ENCODE data around the gene ACSL1. TPM values are rescaled to one million over a fixed set of nuclear protein-coding genes. Genes with fewer than 3 reads are reported as not detected.
A peak's percentile ranks its signal among the peaks of the same experiment; 100 is the strongest.

Gene ACSL1, protein sequence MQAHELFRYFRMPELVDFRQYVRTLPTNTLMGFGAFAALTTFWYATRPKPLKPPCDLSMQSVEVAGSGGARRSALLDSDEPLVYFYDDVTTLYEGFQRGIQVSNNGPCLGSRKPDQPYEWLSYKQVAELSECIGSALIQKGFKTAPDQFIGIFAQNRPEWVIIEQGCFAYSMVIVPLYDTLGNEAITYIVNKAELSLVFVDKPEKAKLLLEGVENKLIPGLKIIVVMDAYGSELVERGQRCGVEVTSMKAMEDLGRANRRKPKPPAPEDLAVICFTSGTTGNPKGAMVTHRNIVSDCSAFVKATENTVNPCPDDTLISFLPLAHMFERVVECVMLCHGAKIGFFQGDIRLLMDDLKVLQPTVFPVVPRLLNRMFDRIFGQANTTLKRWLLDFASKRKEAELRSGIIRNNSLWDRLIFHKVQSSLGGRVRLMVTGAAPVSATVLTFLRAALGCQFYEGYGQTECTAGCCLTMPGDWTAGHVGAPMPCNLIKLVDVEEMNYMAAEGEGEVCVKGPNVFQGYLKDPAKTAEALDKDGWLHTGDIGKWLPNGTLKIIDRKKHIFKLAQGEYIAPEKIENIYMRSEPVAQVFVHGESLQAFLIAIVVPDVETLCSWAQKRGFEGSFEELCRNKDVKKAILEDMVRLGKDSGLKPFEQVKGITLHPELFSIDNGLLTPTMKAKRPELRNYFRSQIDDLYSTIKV
- 11.6 and 12.9 TPM in 2 replicates for total RNA-seq (2014; rRNA removed; shearing (Covaris generic))

DNA sequence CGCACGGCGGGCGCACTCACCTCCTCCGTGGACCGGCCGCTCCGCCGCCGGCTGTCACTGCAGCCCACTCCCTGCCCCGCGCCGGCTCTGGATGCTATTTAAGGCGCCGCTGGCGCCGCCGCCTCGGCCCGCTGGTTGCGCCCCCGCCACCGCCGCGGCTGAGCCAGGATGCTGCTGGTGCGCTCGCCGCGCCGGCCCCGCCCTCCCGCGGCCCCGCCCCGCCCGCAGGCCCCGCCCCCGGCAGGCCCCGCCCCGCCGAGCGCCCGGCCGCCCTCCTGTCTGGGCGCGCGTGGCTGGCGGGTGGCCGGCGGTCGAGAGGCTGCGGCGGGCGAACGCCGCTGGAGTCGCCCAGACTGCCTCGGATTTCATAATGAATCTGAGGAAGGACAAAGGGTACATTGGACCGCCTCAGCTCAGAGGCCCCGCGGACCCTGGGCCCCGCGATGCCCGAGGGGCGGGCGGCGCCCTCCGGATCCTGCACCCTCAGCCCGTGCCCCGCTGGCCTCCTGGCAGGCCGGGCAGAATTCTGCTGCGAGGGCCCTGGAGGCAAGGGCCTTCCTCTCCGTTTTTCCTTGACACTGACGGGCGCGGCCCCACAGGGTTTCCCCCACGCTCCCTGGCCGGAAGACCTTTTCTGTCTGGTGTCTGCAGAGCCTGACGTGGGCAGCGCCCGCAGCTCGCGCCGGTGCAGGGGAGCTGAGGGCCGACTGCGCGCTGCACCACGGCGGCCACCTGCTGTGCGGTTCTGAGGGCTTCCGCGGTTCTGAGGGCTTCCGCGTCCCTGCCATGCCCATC, at the start of gene ACSL1:
TSS of gene ACSL1 (minus strand) at position 73 of the 795 bp plus-strand sequence. CDS start 22,454 bp downstream, outside the sequence.
- H3K27me3 ChIP-seq: no peaks in the 10 kb centered on the region
- H3K36me3 ChIP-seq: no peaks in the 10 kb centered on the region
- DNase-seq: peak; percentile 54 to 62
- no peaks in the 10 kb centered on the region for H3K4me1 ChIP-seq
- H3K4me3 ChIP-seq: peak within 1 kb of the TSS; percentile 58
- no peak within 1 kb of the TSS for H3K27ac ChIP-seq
- no peaks in the 10 kb centered on the region for H3K9me3 ChIP-seq (replicated peaks)

DNA sequence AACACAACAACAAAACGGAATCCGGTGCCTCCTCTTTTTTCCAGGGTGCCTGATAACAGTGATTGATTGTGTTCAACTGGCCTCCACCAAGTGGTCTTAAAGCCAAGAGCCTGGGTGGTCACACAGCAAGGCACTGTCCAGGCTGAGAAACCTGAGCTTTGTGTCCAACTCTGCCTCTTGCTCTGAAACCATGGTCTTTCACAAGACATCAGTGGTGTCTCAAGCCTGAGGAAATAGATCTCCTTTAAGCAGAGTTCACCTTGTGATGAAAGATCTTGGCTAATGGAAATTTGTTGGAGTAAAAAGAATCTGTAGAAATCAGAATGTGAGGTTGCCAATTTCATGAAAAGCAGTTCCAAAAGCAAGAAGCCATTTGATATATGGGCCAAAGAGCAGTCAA, 47.3 kb upstream of the ACSL1 start:
- Histone ChIP-seq H3K27ac (no peak overlapping the region), H3K27me3 (no peaks in the 10 kb centered on the region), H3K9me3 (replicated peaks) (no peaks in the 10 kb centered on the region), H3K36me3 (no peaks in the 10 kb centered on the region), H3K4me1 (no peaks in the 10 kb centered on the region), H3K4me3 (no peak overlapping the region)
- no peak for DNase-seq

DNA sequence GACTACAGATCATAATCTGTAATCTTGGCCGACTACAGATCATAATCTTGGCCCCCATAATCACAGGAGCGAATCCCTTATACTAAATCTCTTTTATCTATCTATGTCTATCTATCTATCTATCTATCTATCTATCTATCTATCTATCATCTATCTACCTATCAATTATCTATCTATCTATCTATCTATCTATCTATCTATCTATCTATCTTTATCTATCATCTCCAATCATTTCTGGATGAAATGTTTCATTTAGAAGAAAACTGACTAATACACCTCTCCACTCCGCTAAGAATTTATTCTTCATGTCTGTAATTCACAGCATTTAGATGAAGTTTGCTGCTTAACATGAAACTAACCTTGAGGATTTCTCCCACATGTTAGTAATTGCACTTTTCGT, 45.0 kb upstream of the ACSL1 start:
- Histone ChIP-seq H3K27ac (no peak overlapping the region), H3K4me1 (no peaks in the 10 kb centered on the region), H3K9me3 (replicated peaks) (no peaks in the 10 kb centered on the region), H3K4me3 (no peak overlapping the region), H3K27me3 (no peaks in the 10 kb centered on the region), H3K36me3 (no peaks in the 10 kb centered on the region)
- no peak for DNase-seq

DNA sequence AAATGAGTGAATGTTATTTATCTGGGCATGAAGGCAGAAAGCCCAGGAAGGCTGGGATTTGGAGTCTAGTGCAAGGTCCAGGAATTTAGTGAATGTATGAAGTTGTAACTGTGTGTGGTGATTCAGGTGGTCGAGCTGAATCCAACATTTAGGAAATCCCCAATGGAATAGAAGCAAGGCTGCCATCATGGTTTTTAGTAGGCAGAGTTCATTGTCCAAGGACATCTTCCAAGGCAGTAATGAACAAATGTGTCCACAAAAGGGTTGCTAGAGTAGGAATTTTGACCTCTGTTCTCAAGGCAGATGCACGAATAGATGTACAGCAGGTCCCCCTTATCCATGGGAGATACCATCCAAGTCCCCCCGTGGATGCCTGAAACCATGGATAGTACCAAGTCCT, 42.9 kb upstream of the ACSL1 start:
- H3K27me3 ChIP-seq: no peaks in the 10 kb centered on the region
- DNase-seq: no peak
- H3K4me1 ChIP-seq: no peaks in the 10 kb centered on the region
- H3K9me3 ChIP-seq (replicated peaks): no peaks in the 10 kb centered on the region
- no peak overlapping the region for H3K27ac ChIP-seq
- H3K36me3 ChIP-seq: no peaks in the 10 kb centered on the region
- H3K4me3 ChIP-seq: no peak overlapping the region

DNA sequence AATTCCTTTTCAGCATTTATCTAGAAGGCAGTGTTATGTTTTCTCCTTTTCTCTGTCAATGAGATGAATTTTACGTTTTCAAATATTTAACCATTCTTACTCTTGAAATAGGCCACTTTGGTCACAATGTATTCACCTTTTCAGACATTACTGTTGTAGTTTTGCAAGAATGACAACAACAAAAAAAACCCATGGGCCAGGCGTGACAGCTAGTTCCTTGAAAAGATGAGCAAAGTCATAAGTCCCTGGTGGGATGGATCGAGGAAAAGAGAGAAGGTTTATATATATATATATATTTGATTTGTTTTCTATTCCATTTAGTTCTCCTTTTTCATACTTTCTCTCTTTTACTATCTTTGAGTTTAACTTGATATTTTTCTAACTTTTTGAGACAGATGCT, 38.1 kb upstream of the ACSL1 start:
- no peaks in the 10 kb centered on the region for H3K36me3 ChIP-seq
- H3K4me3 ChIP-seq: no peak overlapping the region
- no peaks in the 10 kb centered on the region for H3K9me3 ChIP-seq (replicated peaks)
- H3K4me1 ChIP-seq: no peaks in the 10 kb centered on the region
- no peak for DNase-seq
- no peaks in the 10 kb centered on the region for H3K27me3 ChIP-seq
- no peak overlapping the region for H3K27ac ChIP-seq

DNA sequence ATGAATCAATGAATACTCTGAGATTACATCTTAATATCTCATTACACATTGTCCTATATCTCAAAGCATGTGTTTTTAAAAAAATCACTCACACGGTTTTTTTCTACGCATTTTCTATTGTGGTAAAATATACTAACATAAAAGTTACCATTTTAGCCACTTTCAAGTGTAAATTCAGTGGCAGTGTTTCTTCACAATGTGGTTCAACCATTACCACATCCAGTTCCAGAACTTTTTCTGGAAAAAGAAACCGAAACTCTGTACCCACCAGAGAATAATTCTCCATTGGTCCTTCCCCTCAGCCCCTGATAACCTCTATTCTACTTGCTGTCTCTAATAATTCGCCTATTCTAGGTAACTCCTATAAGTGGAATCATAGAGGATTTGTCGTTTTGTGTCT, 35.3 kb upstream of the ACSL1 start:
- no peak overlapping the region for H3K4me3 ChIP-seq
- no peaks in the 10 kb centered on the region for H3K9me3 ChIP-seq (replicated peaks)
- no peak overlapping the region for H3K27ac ChIP-seq
- no peaks in the 10 kb centered on the region for H3K27me3 ChIP-seq
- no peaks in the 10 kb centered on the region for H3K36me3 ChIP-seq
- H3K4me1 ChIP-seq: no peaks in the 10 kb centered on the region
- DNase-seq: no peak

DNA sequence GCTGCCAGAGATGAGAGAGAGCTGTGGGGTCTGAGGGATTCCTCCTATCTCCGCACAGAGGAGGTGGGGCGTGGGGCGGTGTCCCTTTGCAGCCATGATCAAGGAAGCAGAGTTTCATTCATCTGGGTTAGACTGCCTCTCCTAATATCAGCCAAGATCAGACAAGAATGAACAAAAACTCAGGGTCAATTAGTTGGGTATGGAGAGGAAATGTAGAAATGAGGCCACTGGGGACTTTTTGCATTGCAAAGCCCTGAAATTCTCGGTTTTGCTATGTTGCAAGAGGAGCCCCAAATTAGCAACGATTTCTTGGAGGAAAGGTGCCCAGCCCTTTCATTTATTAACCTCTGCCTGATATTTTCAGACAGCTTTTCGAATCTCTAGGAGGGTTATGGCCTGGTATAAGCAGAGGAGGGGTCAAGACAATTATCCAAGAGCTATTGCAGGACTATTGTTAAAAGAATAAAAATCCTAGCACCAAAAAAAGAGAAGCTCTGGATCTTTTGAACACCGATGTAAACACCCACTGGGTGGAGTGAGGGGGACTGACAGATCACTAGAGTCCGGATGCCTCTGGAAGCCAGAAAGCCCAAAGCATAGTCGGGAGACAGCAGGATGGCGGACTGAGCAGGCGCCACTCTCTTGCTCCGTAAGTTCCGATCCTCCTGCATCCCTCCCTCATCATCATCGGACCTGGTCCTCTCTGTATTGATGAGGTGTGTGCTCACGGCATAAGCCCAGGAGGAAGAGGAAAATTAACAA, 34.4 kb upstream of the ACSL1 start:
- H3K36me3 ChIP-seq: no peaks in the 10 kb centered on the region
- no peak overlapping the region for H3K4me3 ChIP-seq
- no peaks in the 10 kb centered on the region for H3K4me1 ChIP-seq
- H3K27ac ChIP-seq: no peak overlapping the region
- no peaks in the 10 kb centered on the region for H3K27me3 ChIP-seq
- no peak for DNase-seq
- H3K9me3 ChIP-seq (replicated peaks): no peaks in the 10 kb centered on the region

DNA sequence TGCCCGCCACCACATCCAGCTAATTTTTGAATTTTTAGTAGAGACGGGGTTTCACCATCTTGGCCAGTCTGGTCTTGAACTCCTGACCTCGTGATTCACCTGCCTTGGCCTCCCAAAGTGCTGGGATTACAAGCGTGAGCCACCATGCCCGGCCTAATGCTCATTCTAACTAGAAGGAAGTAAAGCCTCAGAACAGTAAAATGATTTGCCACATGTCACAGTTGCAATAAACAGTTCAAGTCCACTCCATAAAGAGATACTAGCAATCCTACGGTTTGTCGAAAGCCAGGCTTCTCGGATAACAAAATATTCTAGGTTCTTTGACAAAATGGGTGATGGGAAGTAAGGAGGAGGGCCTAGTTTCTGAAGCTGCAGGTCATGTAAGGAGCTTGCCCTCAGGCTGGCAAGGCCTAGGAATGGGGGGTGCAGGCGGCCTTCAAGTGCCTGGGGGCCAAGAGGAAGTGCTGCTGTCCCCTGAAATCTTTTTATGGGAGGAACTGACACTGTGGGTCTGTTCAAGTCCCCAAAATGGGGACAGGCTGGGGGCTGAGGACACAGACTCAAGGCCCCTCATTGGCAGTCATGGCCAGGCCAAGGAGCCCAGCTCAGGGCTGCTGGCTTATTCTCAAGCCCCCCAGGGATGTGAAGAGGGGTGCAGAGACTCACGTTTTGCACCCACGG, 31.8 kb upstream of the ACSL1 start:
- no peak overlapping the region for H3K27ac ChIP-seq
- H3K9me3 ChIP-seq (replicated peaks): no peaks in the 10 kb centered on the region
- DNase-seq: no peak
- no peaks in the 10 kb centered on the region for H3K36me3 ChIP-seq
- no peaks in the 10 kb centered on the region for H3K4me1 ChIP-seq
- no peaks in the 10 kb centered on the region for H3K27me3 ChIP-seq
- no peak overlapping the region for H3K4me3 ChIP-seq

DNA sequence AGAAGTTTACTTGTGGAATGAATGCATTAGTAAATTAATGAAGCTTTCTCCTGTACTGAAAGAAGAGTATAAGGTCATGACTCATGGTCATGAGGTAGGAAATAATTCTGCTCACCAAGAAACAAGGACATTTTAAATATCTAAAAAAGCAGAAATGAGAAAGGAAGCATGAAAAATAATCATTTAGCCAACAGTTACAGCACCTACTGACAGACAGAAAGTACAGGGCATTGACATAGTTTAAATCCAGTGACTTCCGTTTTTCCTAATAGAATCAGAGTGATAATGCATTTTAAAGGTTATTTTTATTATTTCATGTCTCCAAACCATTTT, 30.5 kb upstream of the ACSL1 start:
- Histone ChIP-seq H3K4me3 (no peak overlapping the region), H3K27me3 (no peaks in the 10 kb centered on the region), H3K27ac (no peak overlapping the region), H3K36me3 (no peaks in the 10 kb centered on the region), H3K4me1 (no peaks in the 10 kb centered on the region), H3K9me3 (replicated peaks) (no peaks in the 10 kb centered on the region)
- DNase-seq: no peak

DNA sequence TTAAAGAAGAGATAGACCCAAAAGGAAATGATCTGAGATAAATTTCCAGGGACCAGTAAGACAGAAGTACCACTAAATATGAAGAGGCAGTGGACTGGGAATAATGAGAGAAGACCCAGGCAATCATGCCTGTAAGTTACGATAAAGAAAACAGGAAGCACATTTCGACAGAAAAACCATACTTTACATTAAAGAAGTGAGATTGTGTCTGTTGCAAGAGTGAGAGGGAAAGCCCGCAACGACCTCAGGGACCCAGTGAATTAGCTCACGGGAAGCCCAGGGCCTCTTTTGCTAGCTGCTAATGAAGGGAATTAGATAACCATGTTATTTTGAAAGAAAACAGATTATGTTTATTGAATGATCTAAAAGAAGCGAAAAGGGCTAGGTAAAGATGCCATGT, 28.9 kb upstream of the ACSL1 start:
- no peaks in the 10 kb centered on the region for H3K27me3 ChIP-seq
- H3K27ac ChIP-seq: no peak overlapping the region
- H3K4me1 ChIP-seq: no peaks in the 10 kb centered on the region
- no peaks in the 10 kb centered on the region for H3K9me3 ChIP-seq (replicated peaks)
- no peak for DNase-seq
- H3K36me3 ChIP-seq: no peaks in the 10 kb centered on the region
- H3K4me3 ChIP-seq: no peak overlapping the region

DNA sequence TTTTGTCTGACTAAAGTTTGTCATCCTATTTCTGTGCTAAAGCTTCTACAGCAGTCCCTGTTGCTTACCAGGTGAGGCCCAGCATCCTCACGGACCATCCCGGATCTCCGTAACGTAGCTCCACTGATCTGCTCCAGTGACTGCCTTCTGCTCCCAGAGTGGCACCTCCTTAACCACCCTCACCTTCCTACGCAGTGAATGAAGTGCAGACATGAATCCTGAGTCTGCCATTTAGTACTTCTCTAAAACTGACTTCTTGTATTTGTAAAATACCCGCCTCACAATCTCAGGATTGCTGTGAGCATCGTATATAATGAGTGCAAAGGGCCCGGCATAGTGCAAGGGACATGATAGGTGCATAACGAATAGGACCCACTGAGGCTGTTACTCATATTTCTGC, 27.7 kb upstream of the ACSL1 start:
- no peak for DNase-seq
- no peak overlapping the region for H3K27ac ChIP-seq
- H3K9me3 ChIP-seq (replicated peaks): no peaks in the 10 kb centered on the region
- no peaks in the 10 kb centered on the region for H3K27me3 ChIP-seq
- no peaks in the 10 kb centered on the region for H3K36me3 ChIP-seq
- no peak overlapping the region for H3K4me3 ChIP-seq
- no peaks in the 10 kb centered on the region for H3K4me1 ChIP-seq

DNA sequence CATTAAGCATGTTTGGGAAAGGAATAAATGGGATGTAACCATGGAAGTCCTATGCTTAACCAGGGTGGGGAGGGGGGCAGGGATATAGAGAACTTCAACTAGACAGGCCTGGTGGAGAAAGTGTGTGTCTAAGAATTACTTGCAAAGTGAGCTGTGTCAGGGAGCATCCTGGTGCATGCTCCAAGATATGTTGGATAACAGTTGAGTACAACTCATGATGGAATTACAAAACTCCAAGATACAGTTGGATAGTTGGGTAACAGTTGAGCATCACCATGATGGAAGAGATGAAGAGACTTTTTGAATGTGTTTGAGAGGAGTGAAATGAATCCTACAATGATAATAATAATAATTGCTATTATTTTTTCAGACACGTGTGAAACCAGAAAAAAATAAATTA, 26.1 kb upstream of the ACSL1 start:
- no peaks in the 10 kb centered on the region for H3K27me3 ChIP-seq
- no peaks in the 10 kb centered on the region for H3K4me1 ChIP-seq
- H3K27ac ChIP-seq: no peak overlapping the region
- H3K9me3 ChIP-seq (replicated peaks): no peaks in the 10 kb centered on the region
- no peak overlapping the region for H3K4me3 ChIP-seq
- no peak for DNase-seq
- H3K36me3 ChIP-seq: no peaks in the 10 kb centered on the region

DNA sequence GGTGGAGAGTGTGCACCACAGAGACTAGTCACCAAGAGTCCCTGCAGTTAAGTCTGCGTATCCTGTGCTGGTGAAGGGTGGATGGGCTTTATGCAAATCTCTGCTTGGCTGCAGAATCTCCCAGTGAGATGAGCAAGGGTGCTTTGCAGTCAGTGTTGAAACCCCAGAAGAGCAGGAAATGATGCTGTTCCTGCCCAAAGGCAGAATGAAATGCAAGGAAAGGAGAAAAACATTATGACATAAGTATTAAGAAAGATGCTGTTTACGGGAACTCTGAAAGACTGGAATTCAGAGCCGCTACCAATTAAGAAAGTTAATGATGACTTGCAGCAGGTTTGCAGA, 25.4 kb upstream of the ACSL1 start:
- no peak overlapping the region for H3K27ac ChIP-seq
- no peaks in the 10 kb centered on the region for H3K27me3 ChIP-seq
- DNase-seq: no peak

DNA sequence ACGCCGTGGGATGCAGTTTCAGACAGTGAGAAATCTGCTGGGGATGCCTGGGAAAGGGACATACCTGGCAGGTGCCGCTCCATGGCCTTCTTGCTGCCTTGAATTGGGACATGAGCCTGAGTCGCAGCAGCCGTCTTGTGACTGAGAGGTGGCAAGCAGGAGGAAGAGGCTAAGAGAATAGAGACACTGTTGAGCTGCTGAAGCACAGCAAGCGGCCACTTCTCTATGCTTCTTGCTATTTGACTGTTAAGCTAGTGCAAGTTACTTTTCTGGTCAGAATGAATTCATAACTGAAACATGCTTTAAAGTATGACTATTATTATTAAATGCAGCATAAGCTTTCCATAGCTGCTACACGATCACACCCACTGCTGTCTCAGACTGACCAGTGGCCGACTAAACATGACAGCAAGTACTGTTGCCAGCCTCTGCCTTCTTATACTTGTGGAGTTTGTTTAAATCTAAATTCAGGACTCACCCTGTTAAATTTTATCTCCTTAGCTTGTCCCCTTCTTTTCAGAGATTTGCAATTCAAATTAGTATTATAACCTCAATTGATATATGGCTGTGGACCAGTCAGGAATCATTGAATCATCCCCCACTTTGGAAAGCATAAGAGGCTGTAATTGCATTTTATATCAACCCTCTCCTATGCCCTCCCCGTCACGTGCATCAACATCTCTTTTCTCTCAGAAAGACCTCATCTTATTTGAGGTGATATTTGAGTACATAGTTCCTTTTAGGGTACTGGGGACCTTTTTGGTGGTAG, 24.8 kb upstream of the ACSL1 start:
- H3K27me3 ChIP-seq: no peaks in the 10 kb centered on the region
- H3K36me3 ChIP-seq: no peaks in the 10 kb centered on the region
- no peaks in the 10 kb centered on the region for H3K9me3 ChIP-seq (replicated peaks)
- no peak for DNase-seq
- H3K4me3 ChIP-seq: no peak overlapping the region
- H3K27ac ChIP-seq: no peak overlapping the region
- no peaks in the 10 kb centered on the region for H3K4me1 ChIP-seq

More for the DNA sequence above, 25.4 kb upstream of the ACSL1 start:
- H3K4me3 ChIP-seq: no peak overlapping the region
- H3K36me3 ChIP-seq: no peaks in the 10 kb centered on the region
- no peaks in the 10 kb centered on the region for H3K9me3 ChIP-seq (replicated peaks)
- H3K4me1 ChIP-seq: no peaks in the 10 kb centered on the region

Measured in SJCRH30 (cell line).